Ammon's horn (tissue), 1 donor: Measurements from ENCODE around the gene ZNF532.
"Not testable (repeated sequence)": the region's sequence is repeated elsewhere in the genome, so short reads cannot be mapped to it uniquely, and the experiment has no call there.

Experiments
- DNase-seq: peaks from one replicate; pipeline ENCODE4 v3.0.0-alpha.2; 2016; ENCODE audit warnings: low spot score

The ZNF532 gene, protein sequence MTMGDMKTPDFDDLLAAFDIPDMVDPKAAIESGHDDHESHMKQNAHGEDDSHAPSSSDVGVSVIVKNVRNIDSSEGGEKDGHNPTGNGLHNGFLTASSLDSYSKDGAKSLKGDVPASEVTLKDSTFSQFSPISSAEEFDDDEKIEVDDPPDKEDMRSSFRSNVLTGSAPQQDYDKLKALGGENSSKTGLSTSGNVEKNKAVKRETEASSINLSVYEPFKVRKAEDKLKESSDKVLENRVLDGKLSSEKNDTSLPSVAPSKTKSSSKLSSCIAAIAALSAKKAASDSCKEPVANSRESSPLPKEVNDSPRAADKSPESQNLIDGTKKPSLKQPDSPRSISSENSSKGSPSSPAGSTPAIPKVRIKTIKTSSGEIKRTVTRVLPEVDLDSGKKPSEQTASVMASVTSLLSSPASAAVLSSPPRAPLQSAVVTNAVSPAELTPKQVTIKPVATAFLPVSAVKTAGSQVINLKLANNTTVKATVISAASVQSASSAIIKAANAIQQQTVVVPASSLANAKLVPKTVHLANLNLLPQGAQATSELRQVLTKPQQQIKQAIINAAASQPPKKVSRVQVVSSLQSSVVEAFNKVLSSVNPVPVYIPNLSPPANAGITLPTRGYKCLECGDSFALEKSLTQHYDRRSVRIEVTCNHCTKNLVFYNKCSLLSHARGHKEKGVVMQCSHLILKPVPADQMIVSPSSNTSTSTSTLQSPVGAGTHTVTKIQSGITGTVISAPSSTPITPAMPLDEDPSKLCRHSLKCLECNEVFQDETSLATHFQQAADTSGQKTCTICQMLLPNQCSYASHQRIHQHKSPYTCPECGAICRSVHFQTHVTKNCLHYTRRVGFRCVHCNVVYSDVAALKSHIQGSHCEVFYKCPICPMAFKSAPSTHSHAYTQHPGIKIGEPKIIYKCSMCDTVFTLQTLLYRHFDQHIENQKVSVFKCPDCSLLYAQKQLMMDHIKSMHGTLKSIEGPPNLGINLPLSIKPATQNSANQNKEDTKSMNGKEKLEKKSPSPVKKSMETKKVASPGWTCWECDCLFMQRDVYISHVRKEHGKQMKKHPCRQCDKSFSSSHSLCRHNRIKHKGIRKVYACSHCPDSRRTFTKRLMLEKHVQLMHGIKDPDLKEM (N-terminal part only)

DNA sequence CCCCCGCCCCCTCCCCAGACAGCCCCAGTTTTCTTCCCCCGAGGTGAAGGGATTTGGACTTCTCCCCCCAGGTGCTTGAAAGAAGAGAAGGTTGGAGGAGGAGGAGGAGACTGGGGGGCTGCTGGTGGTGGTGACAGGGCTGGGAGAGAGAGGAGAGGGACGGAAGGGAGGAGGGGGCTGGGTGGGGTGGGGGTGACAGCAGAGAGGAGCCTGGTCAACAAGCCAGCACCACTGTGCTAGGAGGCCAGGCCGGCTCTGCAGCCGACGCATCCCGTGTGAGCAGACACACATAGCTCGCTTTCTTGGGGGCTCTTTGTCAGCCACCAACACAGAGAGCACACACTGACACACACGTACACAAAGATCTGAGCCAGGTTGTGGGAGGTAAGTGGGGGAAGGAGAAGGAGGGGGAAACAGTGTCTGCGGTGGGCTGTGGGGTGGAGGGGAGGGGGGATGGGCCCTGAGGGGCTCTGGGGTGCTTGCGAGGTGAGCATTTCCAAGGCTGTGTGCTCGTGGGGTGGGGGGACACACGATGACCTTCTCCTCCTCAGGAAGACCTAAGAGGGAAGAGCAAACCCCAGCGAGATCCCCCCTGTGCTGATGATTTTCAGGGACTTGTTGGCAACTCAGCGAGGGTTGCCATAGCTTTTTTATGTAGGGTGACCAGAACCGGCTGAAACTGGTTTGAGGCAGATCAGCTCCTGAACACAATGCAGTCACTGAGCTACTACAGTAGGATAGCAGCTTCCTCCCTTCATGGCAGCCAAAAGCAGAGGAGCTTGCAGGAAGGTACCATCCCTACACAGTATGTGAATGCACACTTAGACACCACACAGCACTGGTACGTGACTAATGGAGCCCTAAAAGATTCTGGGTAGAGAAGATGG is at the start of gene ZNF532:
TSS of gene ZNF532 (plus strand) at position 732 of the 887 bp plus-strand sequence. CDS start 53,411 bp downstream, outside the sequence.
- peak; percentile 88 for DNase-seq

DNA sequence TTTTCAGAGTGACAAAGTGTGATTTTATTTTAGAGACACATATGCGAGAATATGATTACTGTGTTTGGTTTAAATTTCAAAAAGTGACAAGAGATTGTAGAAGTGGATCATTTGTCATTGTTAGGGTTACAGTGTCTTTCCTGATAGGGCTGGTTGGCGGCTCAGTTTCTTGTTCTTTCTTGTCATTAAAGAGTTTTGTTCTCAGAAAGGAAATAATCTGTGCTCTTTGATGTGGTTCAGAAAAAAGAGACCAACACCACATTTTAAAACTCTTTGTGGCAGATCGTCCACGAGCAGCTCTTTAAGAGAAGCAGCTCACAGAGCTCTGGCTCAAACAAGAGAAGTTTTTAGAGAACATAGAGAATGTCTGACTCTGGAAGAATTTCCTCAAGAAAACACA is 45.6 kb upstream of the ZNF532 start:
- no peak for DNase-seq

DNA sequence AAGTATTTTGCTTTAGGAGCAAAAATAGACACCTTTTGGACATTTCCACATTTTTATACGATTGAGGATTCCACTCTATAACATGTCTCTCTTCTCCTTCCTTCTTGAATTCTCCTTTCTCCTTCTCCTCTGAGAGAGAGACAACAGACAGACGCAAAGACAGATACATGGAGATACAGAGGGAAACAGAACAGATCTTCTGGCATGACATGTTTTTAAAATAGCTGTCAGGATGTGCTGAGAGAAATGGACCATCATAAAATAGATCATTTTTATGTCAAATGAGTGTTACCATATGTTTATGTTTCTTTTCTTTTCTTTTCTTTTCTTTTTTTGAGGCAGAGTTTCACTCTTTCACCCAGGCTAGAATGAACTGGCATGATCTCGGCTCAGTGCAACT is 44.4 kb upstream of the ZNF532 start:
- no peak for DNase-seq

DNA sequence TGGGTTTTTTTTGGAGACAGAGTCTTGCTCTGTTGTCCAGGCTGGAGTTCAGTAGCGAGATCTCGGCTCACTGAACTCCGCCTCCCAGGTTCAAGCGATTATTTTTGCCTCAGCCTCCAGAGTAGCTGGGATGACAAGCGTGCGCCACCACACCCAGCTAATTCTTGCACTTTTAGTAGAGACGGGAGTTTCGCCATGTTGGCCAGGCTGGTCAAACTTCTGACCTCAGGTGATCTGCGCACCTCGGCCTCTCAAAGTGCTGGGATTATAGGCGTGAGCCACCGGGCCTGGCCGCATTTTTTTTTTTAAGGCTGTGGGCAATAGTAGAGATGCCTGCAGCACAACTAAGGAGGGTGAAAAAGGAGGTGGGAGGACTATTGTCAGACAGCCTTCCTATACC is 41.7 kb upstream of the ZNF532 start:
- no peak for DNase-seq

DNA sequence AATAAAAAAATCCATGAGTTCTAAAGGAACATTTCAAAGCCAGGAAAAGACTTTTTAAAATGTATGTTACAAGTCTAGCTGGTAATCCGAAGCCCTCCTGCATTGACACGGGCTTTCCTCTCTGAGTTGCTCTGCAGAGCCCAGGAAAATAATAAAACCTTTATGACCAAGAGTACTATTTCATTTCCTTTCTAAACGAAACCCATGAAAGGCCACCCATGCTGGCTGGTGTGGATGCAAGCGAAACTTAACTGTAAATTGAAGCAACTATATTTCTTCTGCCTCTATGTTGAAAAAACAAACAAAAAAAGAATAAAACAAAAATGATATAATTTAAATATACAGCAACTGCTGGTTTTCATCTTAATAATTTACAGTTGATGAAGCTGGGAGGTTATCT is 41.3 kb upstream of the ZNF532 start:
- DNase-seq: no peak

DNA sequence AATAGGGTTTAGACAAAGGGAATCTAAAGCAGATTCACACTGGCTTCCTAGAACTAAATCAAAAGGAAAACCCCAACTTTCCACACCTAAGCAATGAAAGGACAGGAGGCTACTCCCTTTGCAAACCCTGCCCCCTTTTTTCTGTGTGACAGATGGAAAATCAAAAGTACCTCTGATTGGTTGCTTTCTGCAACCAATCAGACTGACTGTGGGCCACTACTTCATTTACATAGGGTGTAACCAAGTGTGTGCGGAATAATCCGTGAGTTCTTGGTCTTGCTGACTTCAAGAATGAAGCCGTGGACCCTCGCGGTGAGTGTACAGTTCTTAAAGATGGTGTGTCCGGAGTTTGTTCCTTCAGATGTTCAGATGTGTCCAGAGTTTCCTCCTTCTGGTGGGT is 37.8 kb upstream of the ZNF532 start:
- not testable (repeated sequence) for DNase-seq

DNA sequence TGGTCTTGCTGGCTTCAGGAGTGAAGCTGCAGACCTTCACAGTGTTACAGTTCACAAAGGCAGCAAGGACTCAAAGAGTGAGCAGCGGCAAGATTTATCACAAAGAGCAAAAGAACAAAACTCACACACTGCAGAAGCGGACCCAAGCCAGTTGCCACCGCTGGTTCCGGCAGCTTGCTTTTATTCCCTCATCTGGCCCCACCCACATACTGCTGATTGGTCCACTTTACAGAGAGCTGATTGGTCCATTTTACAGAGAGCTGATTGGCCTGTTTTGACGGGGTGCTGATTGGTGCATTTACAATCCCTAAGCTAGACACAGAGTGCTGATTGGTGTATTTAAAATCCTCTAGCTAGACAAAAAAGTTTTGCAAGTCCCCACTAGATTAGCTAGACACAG is 37.2 kb upstream of the ZNF532 start:
- DNase-seq: no peak

DNA sequence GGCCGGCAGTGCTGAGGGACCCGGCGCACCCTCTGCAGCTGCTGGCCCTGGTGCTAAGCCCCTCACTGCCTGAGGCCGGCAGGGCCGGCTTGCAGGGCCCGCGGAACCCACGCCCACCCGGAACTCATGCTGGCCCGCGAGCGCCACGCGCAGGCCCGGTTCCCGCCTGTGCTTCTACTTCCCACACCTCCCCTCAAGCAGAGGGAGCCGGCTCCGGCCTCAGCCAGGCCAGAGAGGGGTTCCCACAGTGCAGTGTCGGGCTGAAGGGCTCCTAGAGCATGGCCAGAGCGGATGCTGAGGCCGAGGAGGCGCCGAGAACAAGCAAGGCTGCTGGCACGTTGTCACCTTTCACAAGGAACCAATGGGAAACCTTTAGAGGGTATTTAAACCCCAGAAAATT is 36.8 kb upstream of the ZNF532 start:
- no peak for DNase-seq

DNA sequence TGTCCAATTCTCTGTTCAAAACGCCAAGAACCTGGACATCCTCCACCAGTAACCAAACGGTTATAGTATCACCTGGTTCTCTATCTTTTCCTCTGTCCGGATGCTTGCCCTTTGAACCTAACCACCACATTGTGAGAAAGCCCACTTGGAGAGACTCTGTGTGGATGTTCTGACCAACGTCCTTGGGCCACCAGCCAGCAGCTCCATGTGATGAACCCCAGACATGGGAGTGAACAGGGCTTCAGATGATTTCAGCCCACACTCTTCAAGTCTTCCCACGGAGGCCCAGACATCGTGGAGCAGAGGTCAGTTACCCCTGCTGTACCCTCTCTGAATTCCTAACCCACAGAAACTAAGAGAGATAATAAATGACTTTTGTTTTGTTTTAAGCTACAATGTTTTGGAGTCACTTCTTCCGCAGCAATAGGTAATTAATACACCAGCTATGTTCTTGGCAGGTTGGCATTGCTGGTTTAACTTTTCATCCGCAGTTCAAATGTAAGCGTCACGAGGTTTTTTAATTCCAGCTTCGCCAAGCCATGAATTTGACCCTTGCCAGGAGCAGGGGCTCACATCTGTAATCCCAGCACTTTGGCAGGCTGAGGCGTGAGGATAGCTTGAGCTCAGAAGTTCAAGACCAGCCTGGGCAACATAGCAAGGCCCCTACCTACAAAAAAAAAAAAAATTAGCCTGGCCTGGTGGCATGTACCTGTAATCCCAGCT is 36.1 kb upstream of the ZNF532 start:
- DNase-seq: no peak

DNA sequence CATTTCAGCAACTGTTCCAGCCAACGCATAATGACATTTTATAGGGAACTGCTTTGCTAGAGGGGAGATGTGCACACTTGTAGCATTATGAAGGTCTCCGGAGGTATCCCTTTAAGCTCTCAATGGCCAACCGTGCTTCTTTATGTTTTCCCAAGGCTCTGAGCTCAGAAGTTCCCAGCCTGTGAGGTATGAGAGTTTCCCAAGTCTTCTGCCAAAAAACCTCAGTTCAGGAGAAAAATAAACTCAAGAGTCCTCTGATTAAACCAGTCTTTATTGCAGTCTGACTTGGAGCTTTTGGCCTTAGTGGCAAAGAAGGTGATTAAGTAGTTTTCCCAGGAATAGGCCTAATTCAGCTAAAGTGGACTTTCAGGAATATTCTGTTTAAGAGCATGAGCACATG is 35.4 kb upstream of the ZNF532 start:
- DNase-seq: no peak

DNA sequence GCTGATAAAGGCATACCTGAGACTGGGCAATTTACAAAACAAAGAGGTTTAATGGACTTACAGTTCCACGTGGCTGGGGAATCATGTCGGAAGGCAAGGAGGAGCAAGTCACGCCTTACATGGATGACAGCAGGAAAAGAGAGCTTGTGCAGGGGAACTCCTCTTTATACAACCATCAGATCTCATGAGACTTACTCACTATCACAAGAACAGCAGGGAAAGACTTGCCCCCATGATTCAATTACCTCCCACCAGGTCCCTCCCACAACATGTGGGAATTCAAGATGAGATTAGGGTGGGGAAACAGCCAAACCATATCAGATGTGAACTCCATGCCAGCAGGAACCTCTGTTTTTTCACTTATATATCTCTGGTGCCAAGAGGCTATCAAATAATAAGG is 34.8 kb upstream of the ZNF532 start:
- not testable (repeated sequence) for DNase-seq

DNA sequence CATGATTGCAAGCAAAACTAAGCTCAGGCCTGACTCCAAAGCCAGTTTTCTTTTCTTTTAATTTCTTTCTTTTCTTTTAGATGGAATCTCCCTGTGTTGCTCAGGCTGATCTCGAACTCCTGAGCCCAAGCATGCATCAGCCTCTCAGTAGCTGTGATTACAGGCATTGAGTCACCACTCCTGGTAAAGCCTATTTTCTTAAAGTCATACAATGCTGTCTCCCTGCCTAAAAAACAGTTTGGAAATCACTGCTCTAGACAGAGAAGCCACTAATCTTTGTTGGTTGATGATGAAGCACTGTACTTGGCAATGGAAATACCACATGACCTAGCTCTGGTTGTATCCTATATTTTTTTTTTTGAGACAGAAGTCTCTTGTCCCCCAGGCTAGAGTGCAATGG is 33.1 kb upstream of the ZNF532 start:
- DNase-seq: no peak

DNA sequence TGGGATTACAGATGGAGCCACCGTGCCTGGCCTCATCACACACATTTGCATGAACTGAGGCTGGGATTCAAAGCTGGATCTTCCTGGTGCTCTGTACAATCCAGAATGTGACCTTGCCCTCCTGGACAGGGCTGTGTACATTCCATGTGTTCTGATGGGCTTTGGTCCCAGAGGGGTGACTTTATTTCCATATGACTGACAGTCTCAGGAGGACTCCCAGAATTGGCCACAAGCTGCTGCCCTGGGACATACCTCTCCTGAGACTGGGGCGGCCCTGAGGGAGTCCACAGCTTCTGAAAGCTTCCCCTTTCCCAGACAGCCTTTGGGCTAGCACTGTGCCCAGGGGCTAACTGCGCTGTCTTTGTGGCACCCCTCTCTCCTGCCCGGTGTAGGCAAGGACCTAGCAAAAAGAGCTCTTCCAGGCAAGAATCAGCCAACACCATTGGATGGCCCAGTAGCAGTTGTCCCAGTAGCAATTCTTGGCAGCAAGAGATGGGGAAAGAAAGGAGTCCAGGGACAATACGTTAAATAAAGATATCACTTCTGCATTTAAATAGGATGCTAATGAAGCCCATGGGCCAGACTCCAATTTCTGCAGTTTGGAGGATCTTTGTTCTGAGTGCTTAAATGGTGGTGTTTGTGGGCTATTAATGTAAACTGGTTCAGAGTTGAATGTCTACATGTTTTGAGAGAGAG is 26.4 kb upstream of the ZNF532 start:
- DNase-seq: peak; percentile 56

DNA sequence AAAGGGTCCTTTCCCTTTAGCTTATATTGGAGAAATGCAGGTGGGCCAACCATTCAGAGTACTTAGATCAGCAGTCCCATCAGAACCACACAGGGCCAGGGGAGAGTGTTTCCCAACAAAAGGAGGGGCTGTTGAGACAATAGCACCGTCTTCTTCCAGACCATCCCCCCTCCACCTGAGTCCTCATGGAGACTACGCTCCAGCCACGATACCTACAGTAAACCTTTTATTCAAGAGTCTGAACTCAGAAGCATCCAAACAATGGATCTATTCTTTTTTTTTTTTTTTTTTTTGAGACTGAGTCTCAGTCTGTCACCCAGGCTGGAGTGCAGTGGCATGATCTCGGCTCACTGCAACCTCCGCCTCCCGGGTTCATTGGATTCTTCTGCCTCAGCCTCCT is 25.7 kb upstream of the ZNF532 start:
- no peak for DNase-seq

DNA sequence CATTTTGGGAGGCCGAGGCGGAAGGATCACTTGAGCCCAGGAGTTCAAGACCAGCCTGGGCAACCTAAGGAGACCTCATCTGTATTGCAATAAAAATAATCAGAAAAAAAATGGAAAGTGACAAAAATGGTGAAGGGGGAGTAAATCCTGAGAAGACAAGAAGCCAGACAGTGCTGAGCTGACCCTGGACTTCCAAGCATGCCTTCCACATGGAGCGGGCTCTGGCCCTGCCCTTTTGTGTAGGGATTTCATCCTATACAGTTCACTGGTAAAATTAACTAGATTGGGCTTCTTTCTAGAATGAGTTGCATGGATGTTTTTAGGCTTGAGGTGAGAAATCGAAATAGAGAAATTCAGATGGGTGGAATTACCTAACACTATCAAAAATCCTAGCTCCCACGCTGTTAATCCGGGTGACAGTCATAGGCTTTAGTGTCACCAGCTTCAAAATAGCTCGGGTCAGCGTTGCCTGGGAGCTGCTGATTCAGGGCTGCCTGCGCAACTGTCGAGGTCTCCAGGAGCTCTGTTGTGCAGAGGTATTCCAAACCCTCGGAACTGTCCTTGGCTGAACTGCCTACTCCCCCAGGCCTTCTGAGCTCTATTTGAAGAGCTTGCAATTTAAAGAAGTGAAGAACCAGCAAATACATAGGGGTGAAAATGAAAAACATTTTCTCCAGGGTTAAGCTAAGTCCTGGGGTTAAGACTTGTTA is 21.5 kb upstream of the ZNF532 start:
- DNase-seq: peak; percentile 73

DNA sequence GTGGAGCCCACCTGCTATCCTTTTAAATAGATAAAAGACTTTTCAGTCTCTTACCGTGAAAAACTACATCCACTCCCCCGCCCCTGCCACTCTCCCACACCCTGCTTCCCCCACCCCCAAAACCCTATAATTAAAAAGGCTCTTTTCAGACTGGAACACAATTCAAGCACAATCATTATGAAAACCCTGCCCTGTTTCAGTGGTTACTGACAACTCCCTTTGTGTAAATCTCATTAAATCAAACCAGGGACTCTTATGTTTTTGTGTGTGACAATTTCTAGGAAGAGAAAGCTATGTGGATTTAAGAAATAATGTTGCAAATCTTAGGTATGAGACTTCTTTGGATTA is 21.0 kb upstream of the ZNF532 start:
- DNase-seq: peak; percentile 21

DNA sequence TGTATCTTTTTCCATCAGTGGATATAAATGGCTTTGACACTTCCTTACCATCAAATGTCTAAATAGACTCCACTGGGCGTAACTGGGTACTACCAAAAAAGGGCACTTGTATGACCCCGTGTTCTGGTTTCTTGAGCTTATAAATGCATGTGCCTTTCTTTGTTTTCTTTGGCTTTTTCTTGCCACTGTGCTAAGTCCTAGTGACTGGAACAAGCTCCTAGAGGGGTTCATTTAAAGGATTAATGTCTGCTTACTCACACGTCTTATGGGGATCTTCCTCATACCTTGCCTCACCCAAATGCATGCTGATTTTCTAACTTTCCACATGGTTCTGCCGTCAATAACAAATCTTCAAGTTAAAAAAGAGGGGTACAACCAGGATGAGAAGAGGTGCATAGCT is 19.8 kb upstream of the ZNF532 start:
- no peak for DNase-seq

DNA sequence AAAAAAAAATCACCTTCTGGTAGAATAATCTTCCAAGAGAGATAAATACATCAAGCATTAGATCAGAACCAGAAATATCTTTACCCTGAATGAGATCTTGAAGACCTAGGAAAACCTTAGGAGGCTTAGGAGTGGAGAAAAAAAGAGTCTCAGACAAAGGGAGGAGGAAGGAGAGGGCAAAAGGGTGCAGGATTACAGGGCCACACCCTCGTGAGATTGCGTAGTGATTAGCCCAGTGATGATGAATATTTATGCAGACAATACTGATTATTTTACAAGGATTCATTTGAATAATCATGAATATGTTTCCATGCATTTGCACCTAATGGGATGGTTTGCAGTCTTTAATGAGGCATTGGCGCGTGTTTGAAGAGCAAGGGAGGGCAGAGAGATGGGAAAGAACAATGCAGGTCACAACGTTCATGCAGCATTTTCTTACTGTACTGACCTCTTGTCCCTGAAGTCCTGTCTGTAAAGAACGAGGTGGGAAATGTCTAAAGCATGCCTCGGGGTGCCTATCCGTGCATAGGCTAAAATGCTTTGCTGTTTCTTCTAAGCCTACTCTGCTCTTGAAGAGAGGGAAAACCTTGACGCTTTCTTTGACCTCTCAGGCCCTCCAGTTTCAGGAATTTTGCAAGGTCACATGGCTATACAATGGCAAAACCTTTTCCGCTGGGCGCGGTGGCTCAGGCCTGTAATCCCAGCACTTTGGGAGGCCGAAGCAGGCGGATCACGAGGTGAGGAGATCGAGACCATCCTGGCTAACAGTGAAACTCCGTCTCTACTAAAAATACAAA is 18.6 kb upstream of the ZNF532 start:
- DNase-seq: no peak
